ENCODE data around the gene RAPH1. TPM values are rescaled to one million over a fixed set of nuclear protein-coding genes. Genes with fewer than 3 reads are reported as not detected.
A peak's percentile ranks its signal among the peaks of the same experiment; 100 is the strongest.

RAPH1 gene
- total RNA-seq, 1 donor from 2014 or later = 38.6 TPM

- TF ChIP-seq CTCF (IDR thresholded peaks at IDR 0.05) = no peak
- DNase-seq (ENCODE audit: extremely low spot score, unreplicated experiment) = no peak
- no peaks in the 10 kb centered on the region for H3K9me3 Mint-ChIP-seq (ENCODE audit: unreplicated experiment)
- peaks cover 5% of the 10 kb centered on the region for H3K4me1 Mint-ChIP-seq (ENCODE audit: unreplicated experiment)
- H3K36me3 Mint-ChIP-seq (ENCODE audit: unreplicated experiment) = peaks cover 6% of the 10 kb centered on the region
- H3K4me3 Mint-ChIP-seq (ENCODE audit: unreplicated experiment) = no peak overlapping the region
- H3K27ac Mint-ChIP-seq (ENCODE audit: unreplicated experiment) = peak overlapping the region; percentile 0
- H3K27me3 Mint-ChIP-seq (ENCODE audit: unreplicated experiment) = no peaks in the 10 kb centered on the region
These were observed 173.6 kb downstream of the RAPH1 start for GRCh38 chr2:203361495-203361894.

- Mint-ChIP-seq H3K36me3 (ENCODE audit: unreplicated experiment) (peaks cover 7% of the 10 kb centered on the region), H3K27ac (ENCODE audit: unreplicated experiment) (peak overlapping the region; percentile 0), H3K27me3 (ENCODE audit: unreplicated experiment) (no peaks in the 10 kb centered on the region), H3K9me3 (ENCODE audit: unreplicated experiment) (no peaks in the 10 kb centered on the region), H3K4me3 (ENCODE audit: unreplicated experiment) (no peak overlapping the region), H3K4me1 (ENCODE audit: unreplicated experiment) (peaks cover 6% of the 10 kb centered on the region)
- no peak for DNase-seq (ENCODE audit: extremely low spot score, unreplicated experiment)
- TF ChIP-seq CTCF (IDR thresholded peaks at IDR 0.05) = no peak
These were observed 174.2 kb downstream of the RAPH1 start for GRCh38 chr2:203360833-203361430.

GRCh38 chr2:203359450-203359849 lies 175.7 kb downstream of the RAPH1 start:
- no peak overlapping the region for H3K4me3 Mint-ChIP-seq (ENCODE audit: unreplicated experiment)
- no peak for TF ChIP-seq CTCF (IDR thresholded peaks at IDR 0.05)
- no peak for DNase-seq (ENCODE audit: extremely low spot score, unreplicated experiment)
- peaks cover 7% of the 10 kb centered on the region for H3K4me1 Mint-ChIP-seq (ENCODE audit: unreplicated experiment)
- H3K27ac Mint-ChIP-seq (ENCODE audit: unreplicated experiment) = no peak overlapping the region
- H3K27me3 Mint-ChIP-seq (ENCODE audit: unreplicated experiment) = no peaks in the 10 kb centered on the region
- peaks cover 9% of the 10 kb centered on the region for H3K36me3 Mint-ChIP-seq (ENCODE audit: unreplicated experiment)
- no peaks in the 10 kb centered on the region for H3K9me3 Mint-ChIP-seq (ENCODE audit: unreplicated experiment)

- Mint-ChIP-seq H3K27me3 (ENCODE audit: unreplicated experiment) (no peaks in the 10 kb centered on the region), H3K36me3 (ENCODE audit: unreplicated experiment) (peaks cover 9% of the 10 kb centered on the region)
These were observed 180.1 kb downstream of the RAPH1 start for GRCh38 chr2:203354966-203355365.

More at GRCh38 chr2:203354966-203355365, 180.1 kb downstream of the RAPH1 start:
- H3K4me1 Mint-ChIP-seq (ENCODE audit: unreplicated experiment) = peaks cover 2% of the 10 kb centered on the region
- no peaks in the 10 kb centered on the region for H3K9me3 Mint-ChIP-seq (ENCODE audit: unreplicated experiment)
- no peak overlapping the region for H3K4me3 Mint-ChIP-seq (ENCODE audit: unreplicated experiment)
- no peak for DNase-seq (ENCODE audit: extremely low spot score, unreplicated experiment)
- no peak for TF ChIP-seq CTCF (IDR thresholded peaks at IDR 0.05)
- no peak overlapping the region for H3K27ac Mint-ChIP-seq (ENCODE audit: unreplicated experiment)

Data from osteocyte (in vitro differentiated cells).